ENCODE results near the gene CHAF1A.

Gene CHAF1A

DNA sequence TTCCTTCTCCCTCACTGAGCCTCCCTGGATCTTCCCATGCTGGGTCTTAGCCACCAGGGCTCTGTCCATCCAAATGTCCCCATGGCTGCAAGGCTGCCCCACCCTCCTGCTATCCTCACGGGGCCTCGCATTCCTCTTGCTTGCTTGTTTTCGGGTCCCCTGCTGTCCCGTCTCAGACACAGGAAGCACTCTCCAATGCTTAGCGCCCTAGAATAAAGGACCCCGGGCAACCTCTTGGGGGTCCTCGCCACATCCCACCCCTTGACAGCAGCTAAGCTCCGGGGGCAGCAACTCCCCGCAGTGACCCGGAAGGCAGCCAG is 25.8 kb upstream of the CHAF1A start:
- TF ChIP-seq CTCF (IDR thresholded peaks at IDR 0.05) = no peak
- H3K27me3 ChIP-seq = no peaks in the 10 kb centered on the region
- no peaks in the 10 kb centered on the region for H3K9me3 ChIP-seq
- no peak overlapping the region for H3K4me3 ChIP-seq (ENCODE audit: low read depth in 1 of 2, low read length in 1 of 2)
- H3K27ac ChIP-seq = peak overlapping the region; percentile 88
- peaks cover 11% of the 10 kb centered on the region for H3K36me3 ChIP-seq
- peaks cover 67 to 69% of the 10 kb centered on the region in 2 experiments for H3K4me1 ChIP-seq (ENCODE audit: control insufficient read depth in 1 of 2, insufficient read depth in 1 of 2, low read depth in 1 of 2, low read length in 1 of 2)

DNA sequence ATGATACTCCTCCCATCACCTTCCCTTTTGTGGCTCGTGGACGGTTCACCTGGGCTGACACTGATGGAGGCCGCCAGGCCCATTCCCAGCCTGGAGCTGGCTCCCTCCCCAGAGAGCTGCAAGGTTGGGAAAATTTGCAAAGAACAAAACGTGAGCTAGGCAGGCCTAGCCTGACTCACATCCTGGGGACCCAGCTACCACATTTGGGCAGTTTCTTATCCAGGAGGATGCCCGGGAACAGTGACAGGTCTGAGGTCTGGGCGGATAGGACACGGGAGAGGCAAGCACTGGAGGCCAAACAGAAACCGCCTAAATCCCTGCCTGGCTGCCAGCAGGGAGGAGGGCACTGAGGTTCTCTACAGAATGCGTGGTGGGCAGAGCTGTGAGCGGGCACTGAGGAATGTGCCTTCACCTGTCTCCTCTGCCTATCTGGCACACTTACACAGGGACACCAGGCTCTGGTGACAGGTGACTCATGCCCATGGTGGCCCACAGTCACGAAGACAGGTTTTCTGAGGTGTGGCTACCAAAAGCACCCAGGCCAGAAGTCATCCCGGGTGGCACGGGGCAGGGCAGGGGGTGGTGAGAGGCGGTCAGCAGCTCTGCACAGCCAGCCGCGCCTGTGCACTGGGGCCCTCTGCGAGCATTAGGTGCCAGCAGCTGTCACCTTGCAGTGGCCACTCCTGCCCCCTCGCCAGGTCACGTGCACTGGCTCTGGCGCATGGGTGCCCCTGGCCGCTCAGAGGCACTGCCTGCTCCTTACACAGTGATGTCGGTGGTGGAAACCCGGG is 25.3 kb upstream of the CHAF1A start:
- no peak for TF ChIP-seq CTCF (IDR thresholded peaks at IDR 0.05)
- no peaks in the 10 kb centered on the region for H3K9me3 ChIP-seq
- H3K4me3 ChIP-seq (ENCODE audit: low read depth in 1 of 2, low read length in 1 of 2) = no peak overlapping the region
- peaks cover 11% of the 10 kb centered on the region for H3K36me3 ChIP-seq
- peak overlapping the region; percentile 88 for H3K27ac ChIP-seq
- H3K4me1 ChIP-seq (ENCODE audit: control insufficient read depth in 1 of 2, insufficient read depth in 1 of 2, low read depth in 1 of 2, low read length in 1 of 2) = peaks cover 65 to 67% of the 10 kb centered on the region in 2 experiments
- H3K27me3 ChIP-seq = no peaks in the 10 kb centered on the region

- H3K27ac ChIP-seq = no peak overlapping the region
Measured at GRCh38 chr19:4378886-4379285, 23.6 kb upstream of the CHAF1A start.

GRCh38 chr19:4379383-4380253 is 22.8 kb upstream of the CHAF1A start:
- no peak for TF ChIP-seq CTCF (IDR thresholded peaks at IDR 0.05)
- Histone ChIP-seq H3K36me3 (peaks cover 25% of the 10 kb centered on the region), H3K27me3 (no peaks in the 10 kb centered on the region), H3K9me3 (no peaks in the 10 kb centered on the region), H3K27ac (peak overlapping the region; percentile 66), H3K4me3 (ENCODE audit: low read depth in 1 of 2, low read length in 1 of 2) (peak overlapping the region; percentile 31 to 40), H3K4me1 (ENCODE audit: control insufficient read depth in 1 of 2, insufficient read depth in 1 of 2, low read depth in 1 of 2, low read length in 1 of 2) (peaks cover 50 to 55% of the 10 kb centered on the region in 2 experiments)

More at GRCh38 chr19:4378886-4379285, 23.6 kb upstream of the CHAF1A start:
- no peak overlapping the region for H3K4me3 ChIP-seq (ENCODE audit: low read depth in 1 of 2, low read length in 1 of 2)
- TF ChIP-seq CTCF (IDR thresholded peaks at IDR 0.05) = no peak
- peaks cover 17% of the 10 kb centered on the region for H3K36me3 ChIP-seq
- no peaks in the 10 kb centered on the region for H3K27me3 ChIP-seq
- H3K9me3 ChIP-seq = no peaks in the 10 kb centered on the region
- H3K4me1 ChIP-seq (ENCODE audit: control insufficient read depth in 1 of 2, insufficient read depth in 1 of 2, low read depth in 1 of 2, low read length in 1 of 2) = peaks cover 58 to 62% of the 10 kb centered on the region in 2 experiments

GRCh38 chr19:4380254-4380727 is 22.1 kb upstream of the CHAF1A start:
- TF ChIP-seq CTCF (IDR thresholded peaks at IDR 0.05) = no peak
- H3K4me3 ChIP-seq (ENCODE audit: low read depth in 1 of 2, low read length in 1 of 2) = peak overlapping the region; percentile 31 to 40
- H3K4me1 ChIP-seq (ENCODE audit: control insufficient read depth in 1 of 2, insufficient read depth in 1 of 2, low read depth in 1 of 2, low read length in 1 of 2) = peaks cover 44 to 48% of the 10 kb centered on the region in 2 experiments

More at GRCh38 chr19:4380254-4380727, 22.1 kb upstream of the CHAF1A start:
- Histone ChIP-seq H3K9me3 (no peaks in the 10 kb centered on the region), H3K27ac (peak overlapping the region; percentile 66), H3K27me3 (no peaks in the 10 kb centered on the region), H3K36me3 (peaks cover 29% of the 10 kb centered on the region)

Data from neutrophil (primary cell).